B cell (primary cell): ENCODE data around the gene BMP5. TPM values are rescaled to one million over a fixed set of nuclear protein-coding genes. Genes with fewer than 3 reads are reported as not detected.

ENCODE experiments used
- ATAC-seq: fragments of 200-7000 bp; cut with Tn5 transposase; one replicate; pipeline ENCODE4 v1.10.0; 2021; ENCODE audit warnings: low read depth, mild to moderate bottlenecking, moderate number of reproducible peaks, moderate library complexity
- CTCF ChIA-PET: fragments of 350-600 bp; sonication (Branson Sonifier 250); formaldehyde crosslinking; loops from one replicate; lab custom pipeline; 2021; ENCODE audit warnings: antibody characterized with exemption, inconsistent platforms; lab: Charles Lee
- POLR2A ChIA-PET: fragments of 350-600 bp; sonication (Branson Sonifier 250); formaldehyde crosslinking; loops from one replicate; lab custom pipeline; 2021; ENCODE audit warnings: antibody characterized with exemption; lab: Charles Lee
- DNase-seq: peaks from one replicate; pipeline ENCODE4 v3.0.0; 2013
- H2AFZ ChIP-seq: 2 replicates; pipeline ENCODE4 v1.6.1; 2012; ENCODE audit warnings: mild to moderate bottlenecking, low read depth, low read length; ENCODE audit not compliant: insufficient read depth, poor library complexity, severe bottlenecking
- H3K27ac ChIP-seq, 2 donors: 1 replicate in 1 of 2; 2 replicates in 1 of 2; pipeline ENCODE4 v1.5.1; 2012 to 2013; ENCODE audit warnings: low read length in 2 of 2, mild to moderate bottlenecking in 2 of 2, moderate library complexity in 1 of 2
- H3K27me3 ChIP-seq, 4 experiments: fragments of 200-600 bp in 1 of 4; sonication (generic) in 1 of 4; replicated peaks in 1 of 4; 1 replicate in 2 of 4; 2 replicates in 2 of 4; pipeline versions ENCODE4 v1.6.1 to v1.7.0; 2013 to 2016; ENCODE audit warnings: low read length in 3 of 4, mild to moderate bottlenecking in 2 of 4, mixed read lengths in 1 of 4, moderate library complexity in 1 of 4; ENCODE audit not compliant: insufficient read depth in 4 of 4, control insufficient read depth in 3 of 4; ENCODE audit errors: control extremely low read depth in 1 of 4
- H3K36me3 ChIP-seq, 2 experiments: replicated peaks in 1 of 2; 1 replicate in 1 of 2; 2 replicates in 1 of 2; pipeline versions ENCODE4 v1.6.1 to v1.7.1; 2013; ENCODE audit warnings: low read length in 1 of 2; ENCODE audit not compliant: insufficient read depth in 2 of 2, control insufficient read depth in 1 of 2; ENCODE audit errors: control extremely low read depth in 1 of 2, extremely low read depth in 1 of 2
- H3K4me1 ChIP-seq, 2 donors: fragments of 200-600 bp in 1 of 2; sonication (generic) in 1 of 2; 1 replicate in 1 of 2; 2 replicates in 1 of 2; pipeline versions ENCODE4 v1.5.1 to v1.6.1; 2013 to 2017; ENCODE audit warnings: low read length in 2 of 2; ENCODE audit not compliant: control insufficient read depth in 2 of 2, insufficient read depth in 2 of 2
- H3K4me2 ChIP-seq: replicated peaks from 2 replicates; pipeline ENCODE3; 2012; ENCODE audit warnings: mild to moderate bottlenecking, low read depth, low read length; ENCODE audit not compliant: poor library complexity, severe bottlenecking
- H3K4me3 ChIP-seq, 5 experiments: fragments of 200-600 bp in 1 of 5; sonication (generic) in 1 of 5; 1 replicate in 3 of 5; 2 replicates in 2 of 5; pipeline versions ENCODE4 v1.5.1 to v1.7.0; 2011 to 2016; ENCODE audit warnings: low read length in 4 of 5, mild to moderate bottlenecking in 4 of 5, low read depth in 2 of 5, control low read depth in 1 of 5, moderate library complexity in 1 of 5; ENCODE audit not compliant: insufficient read depth in 1 of 5; ENCODE audit errors: control extremely low read depth in 1 of 5, extremely low read depth in 1 of 5
- H3K79me2 ChIP-seq: fragments of 200-600 bp; sonication (generic); one replicate; pipeline ENCODE4 v1.6.0; 2016; ENCODE audit warnings: low read length; ENCODE audit not compliant: control insufficient read depth, insufficient read depth
- H3K9ac ChIP-seq: fragments of 200-600 bp; sonication (generic); 2 replicates; pipeline ENCODE4 v1.6.1; 2017; ENCODE audit warnings: mild to moderate bottlenecking, low read length, moderate library complexity
- H3K9me3 ChIP-seq, 3 donors: one replicate each; pipeline versions ENCODE4 v1.6.1 to v1.7.1; 2013; ENCODE audit warnings: low read length in 2 of 3; ENCODE audit not compliant: control insufficient read depth in 2 of 3, insufficient read depth in 1 of 3; ENCODE audit errors: control extremely low read depth in 1 of 3
- H4K20me1 ChIP-seq: 2 replicates; pipeline ENCODE4 v1.6.0; 2012; ENCODE audit warnings: mild to moderate bottlenecking, low read length; ENCODE audit not compliant: insufficient read depth, control insufficient read depth, poor library complexity, severe bottlenecking
- H3K27ac Mint-ChIP-seq: one replicate; pipeline ENCODE4 v1.8.0; 2021; ENCODE audit warnings: mixed read lengths
- H3K27me3 Mint-ChIP-seq: one replicate; pipeline ENCODE4 v1.8.0; 2021; ENCODE audit warnings: mixed read lengths
- H3K4me1 Mint-ChIP-seq: one replicate; pipeline ENCODE4 v1.8.0; 2021; ENCODE audit warnings: mixed read lengths
- H3K4me3 Mint-ChIP-seq: one replicate; pipeline ENCODE4 v1.8.0; 2021; ENCODE audit warnings: mixed read lengths
- H3K9me3 Mint-ChIP-seq: one replicate; pipeline ENCODE4 v1.8.0; 2022; ENCODE audit warnings: mixed read lengths; ENCODE audit not compliant: insufficient read depth
- EZH2 ChIP-seq: IDR thresholded peaks from 2 replicates; pipeline ENCODE4 v1.6.1; 2012; ENCODE audit warnings: borderline replicate concordance, low read depth, mild to moderate bottlenecking, moderate library complexity, low read length; ENCODE audit not compliant: insufficient read depth, poor library complexity, severe bottlenecking
- whole genome bisulfite sequencing: methylation state at CpG from one replicate; pipeline ENCODE4 v1.1.5; 2013; ENCODE audit warnings: missing lambda C conversion rate; ENCODE audit not compliant: insufficient coverage; 5-methylcytosine and 5-hydroxymethylcytosine counted together
- intact Hi-C: fragments of 100-400 bp; cut with micrococcal nuclease; formaldehyde crosslinking; loops from one replicate; pipeline ENCODE4 v1.10.0; 2022
- polyA plus RNA-seq: library from polyadenylated mRNA; depleted of rRNA; stranded (reverse); fragments of >200 nt; gene quantifications from 2 replicates; pipeline ENCODE4 v1.2.3, GENCODE V29; 2012
- total RNA-seq, 2 donors: library from RNA; stranded (reverse); fragments of 120-200 nt in 1 of 2; gene quantifications; 1 replicate in 1 of 2; 2 replicates in 1 of 2; pipeline versions ENCODE4 v1.2.3 to v1.2.4, GENCODE V29; 2013 to 2022
- TF ChIP-seq, protein P1 (sequence below): fragments of 200-600 bp; IDR thresholded peaks from one replicate; pipeline ENCODE4 v1.8.0; 2022; ENCODE audit warnings: antibody characterized with exemption, mild to moderate bottlenecking

Gene BMP5
- total and polyA plus RNA-seq, 2 donors (not counting 1 experiment from before 2014, with no cell fraction given) = not detected

DNA sequence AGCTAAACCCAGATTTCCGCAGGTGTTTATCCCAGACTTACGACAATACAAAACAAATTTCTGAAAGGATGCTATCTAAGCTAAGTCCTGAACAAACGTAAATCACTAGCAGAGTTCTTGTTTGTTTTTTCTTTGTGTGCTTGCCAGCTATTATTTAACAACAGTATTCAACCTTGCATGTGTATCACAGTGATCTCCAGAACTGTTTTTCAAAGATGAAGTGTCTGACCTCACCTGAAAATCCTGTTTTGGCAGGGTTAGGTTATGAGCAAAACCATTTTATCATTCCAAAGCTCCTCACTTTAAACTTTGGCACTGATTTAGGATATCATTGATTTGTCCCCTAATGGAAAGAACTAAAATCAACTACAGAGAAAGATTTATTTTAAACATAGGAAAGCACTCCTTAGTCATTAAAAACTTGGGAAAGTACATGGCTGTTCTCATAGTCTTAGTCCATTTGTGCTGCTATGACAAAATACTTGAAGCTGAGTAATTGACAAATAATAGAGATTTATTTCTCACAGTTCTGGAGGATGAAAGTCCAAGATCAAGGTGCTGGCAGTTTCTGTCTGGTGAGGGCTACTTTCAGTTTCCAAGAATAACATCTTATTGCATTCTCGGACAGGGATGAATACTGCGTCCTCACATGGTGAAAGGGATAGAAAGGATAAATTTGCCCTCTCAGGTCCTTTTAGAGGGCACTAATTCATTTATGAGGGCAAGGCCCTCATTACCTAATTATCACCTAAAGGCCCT lies 20.8 kb upstream of the BMP5 start:
- no peak overlapping the region for H3K27ac Mint-ChIP-seq
- no peaks in the 10 kb centered on the region for H4K20me1 ChIP-seq
- H3K36me3 ChIP-seq = no peaks in the 10 kb centered on the region
- H3K79me2 ChIP-seq = no peaks in the 10 kb centered on the region
- no peak for ATAC-seq
- no CpG with 5 or more reads among the region's 5 CpGs for WGBS
- TF ChIP-seq, protein P1, sequence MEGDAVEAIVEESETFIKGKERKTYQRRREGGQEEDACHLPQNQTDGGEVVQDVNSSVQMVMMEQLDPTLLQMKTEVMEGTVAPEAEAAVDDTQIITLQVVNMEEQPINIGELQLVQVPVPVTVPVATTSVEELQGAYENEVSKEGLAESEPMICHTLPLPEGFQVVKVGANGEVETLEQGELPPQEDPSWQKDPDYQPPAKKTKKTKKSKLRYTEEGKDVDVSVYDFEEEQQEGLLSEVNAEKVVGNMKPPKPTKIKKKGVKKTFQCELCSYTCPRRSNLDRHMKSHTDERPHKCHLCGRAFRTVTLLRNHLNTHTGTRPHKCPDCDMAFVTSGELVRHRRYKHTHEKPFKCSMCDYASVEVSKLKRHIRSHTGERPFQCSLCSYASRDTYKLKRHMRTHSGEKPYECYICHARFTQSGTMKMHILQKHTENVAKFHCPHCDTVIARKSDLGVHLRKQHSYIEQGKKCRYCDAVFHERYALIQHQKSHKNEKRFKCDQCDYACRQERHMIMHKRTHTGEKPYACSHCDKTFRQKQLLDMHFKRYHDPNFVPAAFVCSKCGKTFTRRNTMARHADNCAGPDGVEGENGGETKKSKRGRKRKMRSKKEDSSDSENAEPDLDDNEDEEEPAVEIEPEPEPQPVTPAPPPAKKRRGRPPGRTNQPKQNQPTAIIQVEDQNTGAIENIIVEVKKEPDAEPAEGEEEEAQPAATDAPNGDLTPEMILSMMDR = no peak
- TF ChIP-seq EZH2 = no peak
- intact Hi-C loops = no loop called here
- H3K9me3 Mint-ChIP-seq = peaks cover 2% of the 10 kb centered on the region
- H3K4me1 ChIP-seq = no peaks in the 10 kb centered on the region
- no peak overlapping the region for H3K27ac ChIP-seq
- no peak overlapping the region for H3K4me3 Mint-ChIP-seq
- no peaks in the 10 kb centered on the region for H3K27me3 Mint-ChIP-seq
- ChIA-PET POLR2A (no interaction called here), CTCF (no interaction called here)
- H3K4me3 ChIP-seq = no peak overlapping the region
- no peak overlapping the region for H2AFZ ChIP-seq
- no peak overlapping the region for H3K4me2 ChIP-seq
- H3K9me3 ChIP-seq = peaks cover 0 to 3% (median 0%) of the 10 kb centered on the region in 3 donors
- H3K27me3 ChIP-seq = no peaks in the 10 kb centered on the region
- H3K4me1 Mint-ChIP-seq = no peaks in the 10 kb centered on the region
- no peak for DNase-seq
- H3K9ac ChIP-seq = no peak overlapping the region

DNA sequence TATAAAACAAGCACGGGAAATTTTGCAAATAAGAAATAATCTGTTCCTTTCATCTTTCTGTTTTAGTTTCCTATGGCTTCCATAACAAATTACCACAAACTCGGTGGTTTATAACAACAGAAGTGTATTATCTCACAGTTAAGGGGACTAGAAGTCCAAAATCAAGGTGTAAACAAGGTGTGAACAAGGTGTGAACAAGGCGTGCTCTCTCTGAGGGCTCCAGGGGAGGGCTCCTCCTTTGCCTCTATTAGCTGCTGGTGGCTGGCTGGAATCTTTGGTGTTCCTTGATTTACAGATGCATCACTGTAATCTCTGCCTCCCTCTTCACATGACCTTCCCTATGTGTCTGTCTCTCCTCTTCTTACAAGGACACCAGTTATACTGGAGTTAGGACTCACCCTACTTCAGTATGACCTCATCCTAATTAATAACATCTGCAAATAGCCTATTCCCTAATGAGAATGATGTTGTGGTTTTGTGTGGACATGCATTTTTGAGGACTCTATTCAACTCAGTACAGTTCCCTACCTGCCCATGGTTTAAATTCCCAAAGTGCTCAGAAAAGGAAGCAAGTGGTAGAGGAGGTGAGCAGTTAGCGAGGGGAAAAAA lies 17.5 kb upstream of the BMP5 start:
- ATAC-seq (no peak), DNase-seq (no peak)
- WGBS = 83% methylated on average over 1 of the region's 4 CpGs
- H3K27ac Mint-ChIP-seq = no peak overlapping the region
- Histone ChIP-seq H2AFZ (no peak overlapping the region), H3K36me3 (no peaks in the 10 kb centered on the region), H3K4me1 (no peaks in the 10 kb centered on the region), H3K27me3 (no peaks in the 10 kb centered on the region), H4K20me1 (no peaks in the 10 kb centered on the region), H3K4me3 (no peak overlapping the region), H3K27ac (no peak overlapping the region), H3K9ac (no peak overlapping the region), H3K79me2 (no peaks in the 10 kb centered on the region), H3K4me2 (no peak overlapping the region), H3K9me3 (no peaks in the 10 kb centered on the region)
- CTCF ChIA-PET = no interaction called here
- peaks cover 2% of the 10 kb centered on the region for H3K9me3 Mint-ChIP-seq
- no peak for TF ChIP-seq EZH2
- TF ChIP-seq, protein P1 = no peak
- intact Hi-C loops = no loop called here
- no peaks in the 10 kb centered on the region for H3K4me1 Mint-ChIP-seq
- H3K4me3 Mint-ChIP-seq = no peak overlapping the region
- POLR2A ChIA-PET = no interaction called here
- H3K27me3 Mint-ChIP-seq = no peaks in the 10 kb centered on the region
